HCT116 (cell line): ENCODE data around the gene ARL15.

Experiments
- EZH2 ChIP-seq: fragments of 200-600 bp; sonication (generic); IDR thresholded peaks from 2 replicates; pipeline ENCODE4 v1.6.1; 2017; ENCODE audit warnings: antibody characterized with exemption, mixed run types
- MAX ChIP-seq: IDR thresholded peaks from 2 replicates; pipeline ENCODE4 v1.6.1; 2012
- POLR2AphosphoS5 ChIP-seq: IDR thresholded peaks from 2 replicates; pipeline ENCODE4 v1.6.1; 2011; ENCODE audit warnings: mild to moderate bottlenecking, low read depth, low read length, moderate library complexity
- RAD21 ChIP-seq: IDR thresholded peaks from 2 replicates; pipeline ENCODE4 v1.6.1; 2012; ENCODE audit warnings: low read depth, mild to moderate bottlenecking
- SIN3A ChIP-seq: IDR thresholded peaks from 2 replicates; pipeline ENCODE4 v1.6.1; 2012; ENCODE audit warnings: low read depth
- TF ChIP-seq, protein P1 (sequence below), 3 experiments: fragments of 200-600 bp in 1 of 3; sonication (generic) in 1 of 3; IDR thresholded peaks in 2 of 3; conservative IDR thresholded peaks in 1 of 3; 2 replicates each; pipeline ENCODE4 v1.5.1; 2012 to 2017; ENCODE audit warnings: low read depth in 2 of 3, low read length in 2 of 3, antibody characterized with exemption in 1 of 3, borderline replicate concordance in 1 of 3, control low read depth in 1 of 3, mild to moderate bottlenecking in 1 of 3, mixed read lengths in 1 of 3, mixed run types in 1 of 3, moderate library complexity in 1 of 3; ENCODE audit not compliant: insufficient read depth in 1 of 3

DNA sequence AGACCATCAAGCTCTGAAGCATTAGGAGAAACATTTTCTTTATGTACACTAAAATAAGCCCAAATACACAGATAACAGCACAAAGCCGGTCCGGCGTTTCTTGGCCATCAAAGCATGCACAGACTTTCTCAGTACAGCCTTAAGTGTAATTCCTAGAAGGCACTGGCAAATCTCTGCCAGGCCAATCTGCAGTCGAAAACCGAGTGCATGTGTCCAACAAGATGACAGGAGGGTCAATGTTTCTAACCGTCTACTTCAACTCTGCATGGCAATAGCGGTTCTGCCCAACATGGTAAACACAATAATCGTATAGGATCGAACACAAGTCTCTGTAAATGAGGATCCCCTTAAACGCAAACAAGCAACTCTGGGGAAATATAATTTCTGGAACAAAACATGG, 1.1 kb downstream of the ARL15 start:
- TF ChIP-seq POLR2AphosphoS5 (no peak), MAX (no peak), EZH2 (no peak), SIN3A (no peak), RAD21 (no peak)
- TF ChIP-seq, protein P1, sequence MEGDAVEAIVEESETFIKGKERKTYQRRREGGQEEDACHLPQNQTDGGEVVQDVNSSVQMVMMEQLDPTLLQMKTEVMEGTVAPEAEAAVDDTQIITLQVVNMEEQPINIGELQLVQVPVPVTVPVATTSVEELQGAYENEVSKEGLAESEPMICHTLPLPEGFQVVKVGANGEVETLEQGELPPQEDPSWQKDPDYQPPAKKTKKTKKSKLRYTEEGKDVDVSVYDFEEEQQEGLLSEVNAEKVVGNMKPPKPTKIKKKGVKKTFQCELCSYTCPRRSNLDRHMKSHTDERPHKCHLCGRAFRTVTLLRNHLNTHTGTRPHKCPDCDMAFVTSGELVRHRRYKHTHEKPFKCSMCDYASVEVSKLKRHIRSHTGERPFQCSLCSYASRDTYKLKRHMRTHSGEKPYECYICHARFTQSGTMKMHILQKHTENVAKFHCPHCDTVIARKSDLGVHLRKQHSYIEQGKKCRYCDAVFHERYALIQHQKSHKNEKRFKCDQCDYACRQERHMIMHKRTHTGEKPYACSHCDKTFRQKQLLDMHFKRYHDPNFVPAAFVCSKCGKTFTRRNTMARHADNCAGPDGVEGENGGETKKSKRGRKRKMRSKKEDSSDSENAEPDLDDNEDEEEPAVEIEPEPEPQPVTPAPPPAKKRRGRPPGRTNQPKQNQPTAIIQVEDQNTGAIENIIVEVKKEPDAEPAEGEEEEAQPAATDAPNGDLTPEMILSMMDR (IDR thresholded peaks at IDR 0.05 in 2 of 3, conservative IDR thresholded peaks at IDR 0.05 in 1 of 3; ENCODE audit: borderline replicate concordance in 1 of 3, insufficient read depth in 1 of 3, low read depth in 2 of 3, low read length in 2 of 3) = no peak
